Measurements from ENCODE around the gene MRPL38. TPM values are rescaled to one million over a fixed set of nuclear protein-coding genes. Genes with fewer than 3 reads are reported as not detected.

The MRPL38 gene
- total and polyA plus RNA-seq, 4 donors, result 26.3 to 116 (median 75.9) TPM

- Histone ChIP-seq H3K27ac (ENCODE audit: low read depth, low read length) (peak within 1 kb of the TSS; percentile 90), H3K27me3 (ENCODE audit: control insufficient read depth, insufficient read depth, low read length) (peaks cover 11% of the 10 kb centered on the region), H3K36me3 (ENCODE audit: control insufficient read depth, insufficient read depth, low read length) (peaks cover 35% of the 10 kb centered on the region), H3K4me1 (ENCODE audit: control insufficient read depth, insufficient read depth, low read length) (peaks cover 44% of the 10 kb centered on the region), H3K4me3 (ENCODE audit: low read depth, low read length) (peak within 1 kb of the TSS; percentile 68), H3K9me3 (ENCODE audit: control insufficient read depth, insufficient read depth, low read length) (no peaks in the 10 kb centered on the region)
- 2% methylated on average over 87 of the region's 87 CpGs for WGBS (ENCODE audit: insufficient coverage)
- peak in 2 of 6 donors; percentile 68 to 84 for DNase-seq (ENCODE audit: low read depth in 4 of 6, low spot score in 6 of 6)
Observed at GRCh38 chr17:75878174-75878998, 26.3 kb downstream of the MRPL38 start, which contains the start of gene TRIM47. TSS of gene TRIM47 (minus strand) at chr17:75878581. CDS start at chr17:75878548, 33 bp downstream.

GRCh38 chr17:75877752-75878173 is 26.9 kb downstream of the MRPL38 start:
- under 1% methylated on average over 56 of the region's 56 CpGs for WGBS (ENCODE audit: insufficient coverage)
- Histone ChIP-seq H3K4me3 (ENCODE audit: low read depth, low read length) (peak overlapping the region; percentile 68), H3K4me1 (ENCODE audit: control insufficient read depth, insufficient read depth, low read length) (peaks cover 50% of the 10 kb centered on the region)

GRCh38 chr17:75876938-75877751 is 27.5 kb downstream of the MRPL38 start:
- 15% methylated on average over 41 of the region's 41 CpGs for WGBS (ENCODE audit: insufficient coverage)
- peak in 2 of 6 donors; percentile 64 to 91 for DNase-seq (ENCODE audit: low read depth in 4 of 6, low spot score in 6 of 6)
- peak overlapping the region; percentile 90 for H3K27ac ChIP-seq (ENCODE audit: low read depth, low read length)

More at GRCh38 chr17:75877752-75878173, 26.9 kb downstream of the MRPL38 start:
- Histone ChIP-seq H3K27ac (ENCODE audit: low read depth, low read length) (peak overlapping the region; percentile 90), H3K36me3 (ENCODE audit: control insufficient read depth, insufficient read depth, low read length) (peaks cover 39% of the 10 kb centered on the region), H3K27me3 (ENCODE audit: control insufficient read depth, insufficient read depth, low read length) (peaks cover 11% of the 10 kb centered on the region), H3K9me3 (ENCODE audit: control insufficient read depth, insufficient read depth, low read length) (no peaks in the 10 kb centered on the region)
- DNase-seq (ENCODE audit: low read depth in 4 of 6, low spot score in 6 of 6), result peak in 2 of 6 donors; percentile 85 to 89

GRCh38 chr17:75876190-75876937 is 28.3 kb downstream of the MRPL38 start:
- H3K27ac ChIP-seq (ENCODE audit: low read depth, low read length), result peak overlapping the region; percentile 90
- no peak for DNase-seq (ENCODE audit: low read depth in 4 of 6, low spot score in 6 of 6)
- peaks cover 11% of the 10 kb centered on the region for H3K27me3 ChIP-seq (ENCODE audit: control insufficient read depth, insufficient read depth, low read length)
- H3K36me3 ChIP-seq (ENCODE audit: control insufficient read depth, insufficient read depth, low read length), result peaks cover 42% of the 10 kb centered on the region
- H3K4me1 ChIP-seq (ENCODE audit: control insufficient read depth, insufficient read depth, low read length), result peaks cover 55% of the 10 kb centered on the region
- peak overlapping the region; percentile 68 for H3K4me3 ChIP-seq (ENCODE audit: low read depth, low read length)
- no peaks in the 10 kb centered on the region for H3K9me3 ChIP-seq (ENCODE audit: control insufficient read depth, insufficient read depth, low read length)
- WGBS (ENCODE audit: insufficient coverage), result 50% methylated on average over 21 of the region's 26 CpGs

More at GRCh38 chr17:75876938-75877751, 27.5 kb downstream of the MRPL38 start:
- Histone ChIP-seq H3K36me3 (ENCODE audit: control insufficient read depth, insufficient read depth, low read length) (peaks cover 42% of the 10 kb centered on the region), H3K27me3 (ENCODE audit: control insufficient read depth, insufficient read depth, low read length) (peaks cover 11% of the 10 kb centered on the region), H3K9me3 (ENCODE audit: control insufficient read depth, insufficient read depth, low read length) (no peaks in the 10 kb centered on the region), H3K4me3 (ENCODE audit: low read depth, low read length) (peak overlapping the region; percentile 68), H3K4me1 (ENCODE audit: control insufficient read depth, insufficient read depth, low read length) (peaks cover 55% of the 10 kb centered on the region)

- Histone ChIP-seq H3K9me3 (ENCODE audit: control insufficient read depth, insufficient read depth, low read length) (no peaks in the 10 kb centered on the region), H3K36me3 (ENCODE audit: control insufficient read depth, insufficient read depth, low read length) (peaks cover 42% of the 10 kb centered on the region), H3K27ac (ENCODE audit: low read depth, low read length) (peak overlapping the region; percentile 90), H3K4me1 (ENCODE audit: control insufficient read depth, insufficient read depth, low read length) (peaks cover 57% of the 10 kb centered on the region), H3K4me3 (ENCODE audit: low read depth, low read length) (no peak overlapping the region), H3K27me3 (ENCODE audit: control insufficient read depth, insufficient read depth, low read length) (peaks cover 11% of the 10 kb centered on the region)
- DNase-seq (ENCODE audit: low read depth in 4 of 6, low spot score in 6 of 6), result peak in 1 of 6 donors; percentile 48
- WGBS (ENCODE audit: insufficient coverage), result 66% methylated on average over 4 of the region's 5 CpGs
Observed at GRCh38 chr17:75875940-75876189, 28.8 kb downstream of the MRPL38 start.

GRCh38 chr17:75875182-75875939 is 29.3 kb downstream of the MRPL38 start:
- Histone ChIP-seq H3K4me3 (ENCODE audit: low read depth, low read length) (no peak overlapping the region), H3K27ac (ENCODE audit: low read depth, low read length) (peak overlapping the region; percentile 90), H3K36me3 (ENCODE audit: control insufficient read depth, insufficient read depth, low read length) (peaks cover 42% of the 10 kb centered on the region), H3K4me1 (ENCODE audit: control insufficient read depth, insufficient read depth, low read length) (peaks cover 62% of the 10 kb centered on the region), H3K27me3 (ENCODE audit: control insufficient read depth, insufficient read depth, low read length) (peaks cover 11% of the 10 kb centered on the region), H3K9me3 (ENCODE audit: control insufficient read depth, insufficient read depth, low read length) (no peaks in the 10 kb centered on the region)
- 53% methylated on average over 11 of the region's 18 CpGs for WGBS (ENCODE audit: insufficient coverage)
- DNase-seq (ENCODE audit: low read depth in 4 of 6, low spot score in 6 of 6), result peak in 2 of 6 donors; percentile 42 to 70

- Histone ChIP-seq H3K4me1 (ENCODE audit: control insufficient read depth, insufficient read depth, low read length) (peaks cover 70% of the 10 kb centered on the region), H3K36me3 (ENCODE audit: control insufficient read depth, insufficient read depth, low read length) (peaks cover 42% of the 10 kb centered on the region), H3K9me3 (ENCODE audit: control insufficient read depth, insufficient read depth, low read length) (no peaks in the 10 kb centered on the region), H3K4me3 (ENCODE audit: low read depth, low read length) (no peak overlapping the region), H3K27ac (ENCODE audit: low read depth, low read length) (no peak overlapping the region), H3K27me3 (ENCODE audit: control insufficient read depth, insufficient read depth, low read length) (peaks cover 11% of the 10 kb centered on the region)
- DNase-seq (ENCODE audit: low read depth in 4 of 6, low spot score in 6 of 6), result no peak
- WGBS (ENCODE audit: insufficient coverage), result 89% methylated on average over 28 of the region's 38 CpGs
Observed at GRCh38 chr17:75874323-75875181, 30.1 kb downstream of the MRPL38 start.

- no peaks in the 10 kb centered on the region for H3K9me3 ChIP-seq (ENCODE audit: control insufficient read depth, insufficient read depth, low read length)
- 85% methylated on average over 7 of the region's 11 CpGs for WGBS (ENCODE audit: insufficient coverage)
- H3K4me1 ChIP-seq (ENCODE audit: control insufficient read depth, insufficient read depth, low read length), result peaks cover 75% of the 10 kb centered on the region
- peaks cover 42% of the 10 kb centered on the region for H3K36me3 ChIP-seq (ENCODE audit: control insufficient read depth, insufficient read depth, low read length)
- no peak for DNase-seq (ENCODE audit: low read depth in 4 of 6, low spot score in 6 of 6)
- no peak overlapping the region for H3K27ac ChIP-seq (ENCODE audit: low read depth, low read length)
- H3K27me3 ChIP-seq (ENCODE audit: control insufficient read depth, insufficient read depth, low read length), result peaks cover 6% of the 10 kb centered on the region
- H3K4me3 ChIP-seq (ENCODE audit: low read depth, low read length), result no peak overlapping the region
Observed at GRCh38 chr17:75873587-75874322, 30.9 kb downstream of the MRPL38 start.

Measured in spinal cord (tissue), 10 donors.